T47D (cell line): ENCODE results near the gene PNMA6A.
"Not testable (repeated sequence)": the region's sequence is repeated elsewhere in the genome, so short reads cannot be mapped to it uniquely, and the experiment has no call there.

Experiments
- DNase-seq, 2 experiments: peaks; one replicate each; pipeline versions ENCODE4 v3.0.0 to v3.0.0-alpha.2; 2011 to 2012; ENCODE audit warnings: low read depth in 1 of 2, low spot score in 1 of 2
- JUND ChIP-seq: IDR thresholded peaks from 2 replicates; pipeline ENCODE4 v1.6.1; 2012; ENCODE audit warnings: low read depth
- in situ Hi-C: cut with HindIII; loops from 2 replicates; pipeline ENCODE4 v1.10.0; 2016; ENCODE audit warnings: low sequenced_read_pairs, low pct_unique_long_range_greater_than_20kb

The PNMA6A gene

DNA sequence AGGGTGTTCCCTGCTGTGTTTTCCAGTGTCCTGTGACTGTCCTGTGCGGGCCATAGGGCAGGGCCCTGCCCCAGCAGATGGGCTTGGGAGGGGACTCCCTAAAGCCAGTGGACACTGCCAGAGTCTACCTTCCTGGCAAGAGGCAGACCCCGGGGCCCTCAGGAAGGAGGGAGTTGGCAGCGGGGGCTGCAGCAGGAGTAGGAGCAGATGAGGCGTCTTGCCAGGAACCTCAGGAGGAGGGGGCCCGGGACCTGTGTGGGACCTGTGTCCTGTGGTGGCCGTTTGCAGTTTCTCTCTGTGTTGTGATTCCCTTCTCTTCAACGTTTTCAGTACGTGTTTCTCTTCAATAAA lies 12.2 kb upstream of the PNMA6A start:
- DNase-seq: no peak
- in situ Hi-C loops: no loop called here
- no peak for TF ChIP-seq JUND

DNA sequence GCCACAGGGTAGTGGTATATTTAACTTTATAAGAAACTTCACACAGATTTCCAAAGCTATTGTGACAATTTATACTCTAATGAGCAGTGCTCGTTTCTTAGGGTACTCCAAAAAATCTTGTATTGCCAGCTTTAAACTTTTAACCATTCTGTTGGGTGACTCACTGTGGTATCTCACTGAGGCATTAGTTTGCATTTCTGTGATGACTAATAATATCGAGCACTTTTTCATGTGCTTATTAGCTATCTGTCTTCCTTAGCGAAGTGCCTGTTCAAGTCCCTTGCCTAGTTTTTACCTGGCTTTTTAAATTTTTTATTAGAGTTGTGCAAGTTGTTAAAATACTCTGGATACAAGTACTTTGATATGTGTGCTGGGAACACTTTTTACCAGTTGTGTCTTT lies 10.5 kb upstream of the PNMA6A start:
- TF ChIP-seq JUND: no peak
- in situ Hi-C loops: no loop called here
- DNase-seq: no peak

GRCh38 chrX:153063315-153063714 lies 8.9 kb upstream of the PNMA6A start:
- no peak for TF ChIP-seq JUND
- DNase-seq: no peak
- in situ Hi-C loops: no loop called here

DNA sequence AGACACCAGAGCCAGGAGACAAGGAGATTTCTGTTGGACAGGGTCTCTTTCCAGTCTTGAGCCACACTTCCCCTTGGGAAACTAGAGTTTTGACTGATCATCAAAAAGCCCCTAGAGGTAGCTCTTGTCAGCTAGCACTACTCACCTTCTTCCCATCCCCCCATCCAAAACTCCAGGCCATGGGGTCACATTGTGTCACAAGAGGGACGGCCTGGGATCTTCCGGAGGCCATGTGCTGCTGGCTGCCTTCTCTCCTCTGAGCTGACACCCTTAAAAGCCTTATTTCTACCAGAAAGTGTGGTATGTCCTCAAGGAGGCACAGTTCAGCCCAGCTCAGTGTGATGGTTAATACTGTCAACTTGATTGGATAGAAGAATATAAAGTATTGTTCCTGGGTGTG lies 8.2 kb upstream of the PNMA6A start:
- TF ChIP-seq JUND: no peak
- no peak for DNase-seq
- in situ Hi-C loops: no loop called here

- TF ChIP-seq JUND: no peak
- in situ Hi-C loops: no loop called here
- no peak for DNase-seq
Observed at GRCh38 chrX:153065389-153065788, 6.9 kb upstream of the PNMA6A start.

- in situ Hi-C loops: not testable (repeated sequence)
Observed at GRCh38 chrX:153066402-153066801, 5.9 kb upstream of the PNMA6A start.

DNA sequence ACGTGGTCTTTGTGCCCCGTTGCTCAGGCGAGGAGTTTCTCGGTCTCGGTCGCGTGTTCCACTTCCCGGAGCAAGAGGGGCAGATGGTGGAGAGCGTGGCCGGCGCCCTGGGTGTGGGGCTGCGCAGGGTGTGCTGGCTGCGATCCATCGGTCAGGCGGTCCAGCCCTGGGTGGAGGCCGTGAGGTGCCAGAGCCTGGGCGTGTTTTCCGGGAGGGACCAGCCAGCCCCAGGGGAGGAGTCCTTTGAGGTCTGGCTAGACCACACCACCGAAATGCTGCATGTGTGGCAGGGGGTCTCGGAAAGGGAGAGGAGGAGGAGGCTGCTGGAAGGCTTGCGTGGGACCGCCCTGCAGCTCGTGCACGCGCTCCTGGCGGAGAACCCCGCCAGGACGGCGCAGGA lies 1.1 kb downstream of the PNMA6A start:
- in situ Hi-C loops, DNase-seq: not testable (repeated sequence)

More at GRCh38 chrX:153066402-153066801, 5.9 kb upstream of the PNMA6A start:
- DNase-seq: not testable (repeated sequence)

GRCh38 chrX:153074262-153074899 lies 2.1 kb downstream of the PNMA6A start:
- no peak for DNase-seq
- no peak for TF ChIP-seq JUND
- in situ Hi-C loops: no loop called here

DNA sequence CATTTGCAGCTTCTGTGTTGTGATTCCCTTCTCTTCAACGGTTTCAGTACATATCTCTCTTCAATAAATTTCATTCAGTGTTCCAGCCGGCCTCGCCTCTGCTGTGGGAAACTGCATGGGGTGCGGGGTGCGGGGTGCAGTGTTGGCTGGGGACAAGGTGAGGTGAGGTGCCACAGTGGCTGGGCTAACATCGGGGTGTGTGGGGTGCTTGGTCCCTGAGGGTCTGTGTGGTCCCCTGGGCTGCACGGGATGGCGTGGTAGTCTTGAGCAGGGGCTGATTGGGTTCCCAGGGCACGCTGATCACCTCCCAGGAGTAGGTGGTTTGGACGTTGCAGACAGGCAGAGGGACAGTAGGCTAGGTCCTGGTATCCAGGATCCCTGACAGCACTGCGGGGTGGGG lies 2.7 kb downstream of the PNMA6A start:
- no peak for TF ChIP-seq JUND
- DNase-seq: no peak
- in situ Hi-C loops: no loop called here

DNA sequence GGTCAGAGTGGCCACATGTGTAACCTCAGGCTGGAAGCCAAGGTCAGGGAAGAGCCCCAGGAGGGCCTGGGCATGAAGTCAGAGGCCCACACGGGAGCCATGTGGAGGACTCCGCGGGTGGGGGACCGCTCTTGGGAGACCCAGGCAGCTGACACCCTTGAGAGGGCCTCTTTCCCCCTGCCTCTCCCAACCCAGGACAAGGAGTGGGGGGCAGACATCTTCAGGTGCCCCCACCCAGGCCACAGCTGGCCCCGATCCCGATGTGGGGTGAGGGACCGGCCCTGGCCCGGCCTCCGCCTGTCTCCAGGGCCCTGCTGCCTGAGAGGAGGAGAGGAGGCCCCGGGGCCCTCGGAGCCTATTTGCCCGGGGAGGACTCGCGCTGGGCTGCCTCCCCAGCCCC lies 3.1 kb downstream of the PNMA6A start:
- in situ Hi-C loops: no loop called here
- DNase-seq: no peak
- TF ChIP-seq JUND: no peak

DNA sequence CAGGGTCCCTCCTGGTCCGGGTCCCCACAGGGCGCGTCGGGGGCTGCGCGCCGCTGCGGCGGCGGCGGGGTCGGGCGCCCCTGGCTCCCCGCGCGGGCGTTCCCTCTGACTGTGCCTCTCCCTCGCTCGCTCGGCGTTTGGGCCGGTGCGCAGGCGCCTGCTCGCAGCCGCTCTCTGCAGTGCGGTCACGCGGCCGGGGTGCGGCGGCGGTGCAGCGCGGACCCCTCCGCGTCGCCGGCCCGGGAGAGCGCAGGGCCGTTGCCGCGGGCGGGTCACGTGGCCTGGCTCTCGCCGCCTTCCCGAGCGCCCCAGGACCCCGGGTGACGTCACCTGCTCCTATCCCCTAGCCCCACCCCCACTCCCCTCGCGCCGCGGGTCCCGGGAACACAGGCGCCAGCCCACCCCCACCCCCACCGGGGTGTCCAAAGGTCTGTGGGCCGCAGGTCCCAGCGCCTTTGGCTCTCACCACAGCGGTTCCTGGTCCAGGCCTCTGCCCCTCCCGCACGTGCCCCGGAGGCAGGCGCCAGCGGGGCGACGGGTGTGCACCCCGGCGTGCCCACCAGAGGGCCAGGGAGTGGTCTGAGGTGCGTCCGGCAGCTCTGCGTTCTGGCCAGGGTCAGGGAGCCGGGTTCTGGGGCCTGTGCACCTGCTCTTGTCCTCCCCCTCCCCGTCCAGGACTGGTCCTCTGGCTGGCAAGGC lies 5.3 kb downstream of the PNMA6A start:
- DNase-seq, in situ Hi-C loops: not testable (repeated sequence)

GRCh38 chrX:153083238-153083923 lies 11.1 kb downstream of the PNMA6A start:
- DNase-seq, in situ Hi-C loops: not testable (repeated sequence)

GRCh38 chrX:153102418-153102817 lies 30.2 kb downstream of the PNMA6A start:
- in situ Hi-C loops: no loop called here
- no peak for DNase-seq
- no peak for TF ChIP-seq JUND

DNA sequence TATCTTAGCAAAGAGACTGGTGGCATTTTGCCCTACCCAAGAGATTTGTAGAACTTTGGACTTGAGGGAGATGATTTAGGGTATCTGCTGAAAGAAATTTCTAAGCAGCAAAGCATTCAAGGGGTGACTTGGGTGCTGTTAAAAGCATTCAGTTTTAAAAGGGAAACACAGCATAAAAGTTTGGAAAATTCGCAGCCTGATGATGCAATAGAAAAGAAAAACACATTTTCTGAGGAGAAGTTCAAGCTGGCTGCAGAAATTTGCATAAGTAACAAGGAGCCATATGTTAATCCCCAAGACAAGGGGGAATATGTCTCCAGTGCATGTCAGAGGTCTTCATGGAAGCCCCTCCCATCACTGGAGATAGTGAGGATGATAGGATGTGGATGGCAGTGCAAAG lies 32.7 kb downstream of the PNMA6A start:
- in situ Hi-C loops, DNase-seq: not testable (repeated sequence)

DNA sequence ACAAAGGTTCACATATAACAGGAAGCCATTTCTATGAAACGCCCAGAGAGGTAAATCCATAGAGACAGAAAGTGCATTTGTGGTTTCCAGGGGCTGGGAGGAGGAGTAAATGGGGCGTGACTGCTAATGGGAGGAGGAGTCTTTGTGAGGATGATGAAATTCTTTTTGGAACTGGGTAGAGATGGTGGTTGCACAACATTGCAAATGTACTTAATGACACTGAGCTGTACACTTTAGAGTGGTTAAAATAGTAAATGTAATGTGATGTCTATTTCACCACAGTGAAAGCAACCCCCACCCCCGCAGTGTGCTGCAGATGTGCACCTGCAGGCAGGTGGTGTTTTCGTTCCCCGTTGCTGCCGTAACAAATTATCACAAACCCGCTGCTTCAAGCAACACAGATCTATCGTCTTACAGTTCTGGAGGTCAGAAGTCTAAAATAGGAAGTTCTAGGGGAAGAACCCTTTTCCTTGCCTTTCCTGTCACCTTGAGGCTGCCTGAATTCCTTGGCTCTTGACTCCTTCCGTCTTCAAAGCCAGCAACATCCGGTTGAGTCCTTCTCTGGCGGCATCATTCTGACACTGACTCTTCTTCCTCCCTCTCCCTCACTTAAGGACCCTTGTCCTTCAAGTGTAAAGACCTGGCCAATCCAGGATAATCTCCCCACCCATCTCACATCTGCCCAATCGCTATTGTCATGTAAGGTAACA lies 34.0 kb downstream of the PNMA6A start:
- DNase-seq, in situ Hi-C loops: not testable (repeated sequence)

DNA sequence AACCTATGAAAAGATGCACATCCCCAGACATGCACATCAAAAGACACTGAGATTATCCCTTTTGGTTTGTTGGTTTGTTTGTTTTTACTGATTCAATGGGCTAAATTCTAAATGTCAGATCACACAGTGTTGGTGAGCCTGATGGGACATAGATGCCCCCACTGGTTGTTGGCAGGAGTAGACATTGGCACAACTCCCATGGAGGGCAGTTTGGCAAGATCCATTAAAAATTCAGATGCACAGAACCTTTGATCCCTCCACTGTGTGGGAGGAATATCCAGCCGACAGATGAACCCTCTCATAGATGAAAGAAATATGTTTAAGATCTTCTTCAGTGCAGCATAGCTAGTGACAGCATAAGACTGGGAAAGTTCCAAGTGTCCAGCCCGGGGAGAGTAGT lies 38.5 kb downstream of the PNMA6A start:
- DNase-seq, in situ Hi-C loops: not testable (repeated sequence)

DNA sequence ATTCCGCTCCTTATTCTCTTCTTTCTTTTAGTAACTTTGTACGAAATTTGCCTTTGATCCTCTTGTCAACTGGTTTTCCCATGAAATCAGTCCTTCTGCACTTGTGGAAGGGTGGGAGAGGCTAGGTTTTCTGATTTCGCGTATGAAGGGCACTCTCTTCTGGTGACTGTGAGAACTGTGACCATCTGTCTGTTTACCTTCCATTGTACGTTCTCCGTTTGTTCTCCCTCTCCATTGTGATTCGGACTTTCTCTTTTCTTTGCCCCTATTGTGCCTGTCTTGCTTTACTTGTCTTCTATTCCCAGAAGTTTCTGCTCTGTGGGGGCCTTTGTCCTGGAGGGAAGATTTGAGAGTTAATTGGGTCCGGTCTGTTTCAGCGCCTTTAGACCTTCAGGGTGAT lies 41.6 kb downstream of the PNMA6A start:
- DNase-seq: not testable (repeated sequence)

More for the DNA sequence above, 41.6 kb downstream of the PNMA6A start:
- in situ Hi-C loops: not testable (repeated sequence)
